H1 (cell line): Measurements from ENCODE around the gene ERP44. TPM values are rescaled to one million over a fixed set of nuclear protein-coding genes. Genes with fewer than 3 reads are reported as not detected.

Experiments used
- CTCF ChIA-PET: fragments of 300-600 bp; sonication (Branson Sonifier 250); formaldehyde crosslinking; loops from one replicate; lab custom pipeline; 2021; ENCODE audit not compliant: partially characterized antibody; lab: Charles Lee
- POLR2A ChIA-PET: fragments of 300-600 bp; sonication (Branson Sonifier 250); formaldehyde crosslinking; loops from one replicate; lab custom pipeline; 2021; ENCODE audit warnings: inconsistent platforms; ENCODE audit not compliant: partially characterized antibody; lab: Charles Lee
- DNase-seq, 2 experiments: peaks; one replicate each; pipeline versions ENCODE4 v3.0.0 to v3.0.0-alpha.2; 2010 to 2022; ENCODE audit warnings: low spot score in 2 of 2, low read depth in 1 of 2, mixed read lengths in 1 of 2
- FAIRE-seq: peaks from 2 replicates; lab custom pipeline; 2011; peaks lifted over from hg19 to GRCh38; lab: Jason Lieb, UNC
- H2AFZ ChIP-seq: 2 replicates; pipeline ENCODE4 v1.8.1; 2012; ENCODE audit warnings: low read length, inconsistent platforms
- H2AK5ac ChIP-seq: 2 replicates; pipeline ENCODE4 v1.6.1; 2013; ENCODE audit warnings: low read depth, low read length
- H2BK120ac ChIP-seq: replicated peaks from 2 replicates; pipeline ENCODE3; 2013; ENCODE audit warnings: low read depth, low read length, inconsistent platforms
- H2BK12ac ChIP-seq: 2 replicates; pipeline ENCODE4 v1.6.1; 2013; ENCODE audit warnings: low read depth, low read length
- H2BK15ac ChIP-seq: 2 replicates; pipeline ENCODE4 v1.6.1; 2013; ENCODE audit warnings: low read length
- H2BK20ac ChIP-seq: 2 replicates; pipeline ENCODE4 v1.6.1; 2013; ENCODE audit warnings: low read length
- H2BK5ac ChIP-seq: 2 replicates; pipeline ENCODE4 v1.6.1; 2013; ENCODE audit warnings: low read depth, low read length
- H3K14ac ChIP-seq: 2 replicates; pipeline ENCODE4 v1.6.1; 2013; ENCODE audit warnings: inconsistent platforms; ENCODE audit not compliant: insufficient read length
- H3K18ac ChIP-seq: 2 replicates; pipeline ENCODE4 v1.6.1; 2013; ENCODE audit warnings: low read length; ENCODE audit errors: extremely low read depth
- H3K23ac ChIP-seq: 2 replicates; pipeline ENCODE4 v1.6.1; 2013; ENCODE audit warnings: inconsistent platforms; ENCODE audit not compliant: insufficient read length
- H3K23me2 ChIP-seq: 2 replicates; pipeline ENCODE4 v1.6.1; 2013; ENCODE audit warnings: low read depth, low read length
- H3K27ac ChIP-seq: 2 replicates; pipeline ENCODE4 v1.6.1; 2011; ENCODE audit warnings: low read depth, low read length, inconsistent platforms
- H3K27me3 ChIP-seq, 4 experiments: replicated peaks in 1 of 4; 1 replicate in 1 of 4; 2 replicates in 3 of 4; pipeline versions ENCODE4 v1.6.1 to v1.8.1; 2011 to 2013; ENCODE audit warnings: low read length in 3 of 4, mild to moderate bottlenecking in 3 of 4, inconsistent platforms in 2 of 4, mixed read lengths in 2 of 4, moderate library complexity in 1 of 4; ENCODE audit not compliant: control insufficient read depth in 3 of 4, insufficient read depth in 3 of 4; ENCODE audit errors: extremely low read depth in 1 of 4
- H3K36me3 ChIP-seq, 4 experiments: 2 replicates each; pipeline versions ENCODE4 v1.6.1 to v1.8.1; 2011 to 2013; ENCODE audit warnings: mild to moderate bottlenecking in 4 of 4, low read length in 3 of 4, moderate library complexity in 2 of 4, control low read depth in 1 of 4, inconsistent platforms in 1 of 4; ENCODE audit not compliant: insufficient read depth in 4 of 4, control insufficient read depth in 2 of 4
- H3K4ac ChIP-seq: replicated peaks from 2 replicates; pipeline ENCODE3; 2013; ENCODE audit warnings: low read length, low read depth, mixed read lengths, inconsistent platforms; ENCODE audit not compliant: insufficient read length
- H3K4me1 ChIP-seq, 4 experiments: replicated peaks in 1 of 4; 1 replicate in 1 of 4; 2 replicates in 3 of 4; pipeline versions ENCODE4 v1.6.1 to v1.8.1; 2011 to 2013; ENCODE audit warnings: low read length in 3 of 4, inconsistent platforms in 2 of 4, mixed read lengths in 1 of 4; ENCODE audit not compliant: insufficient read depth in 4 of 4, control insufficient read depth in 3 of 4
- H3K4me2 ChIP-seq, 2 experiments: 2 replicates each; pipeline versions ENCODE4 v1.6.1 to v1.8.1; 2011 to 2013; ENCODE audit warnings: low read depth in 2 of 2, low read length in 2 of 2, control low read depth in 1 of 2, inconsistent platforms in 1 of 2, mild to moderate bottlenecking in 1 of 2; ENCODE audit not compliant: insufficient read depth in 1 of 2
- H3K4me3 ChIP-seq, 4 experiments: fragments of 200-600, 300-600 bp in 1 of 4; sonication (generic), shearing (Covaris generic), sonication (Bioruptor Twin) in 1 of 4; 2 replicates each; pipeline versions ENCODE4 v1.5.1 to v1.8.1; 2011 to 2016; ENCODE audit warnings: low read length in 4 of 4, low read depth in 3 of 4, control low read depth in 2 of 4, inconsistent platforms in 2 of 4, mild to moderate bottlenecking in 2 of 4, mixed read lengths in 1 of 4, moderate library complexity in 1 of 4; ENCODE audit not compliant: insufficient read depth in 2 of 4; ENCODE audit errors: extremely low read depth in 1 of 4
- H3K56ac ChIP-seq: replicated peaks from 2 replicates; pipeline ENCODE3; 2013; ENCODE audit warnings: low read depth, mild to moderate bottlenecking, mixed read lengths, low read length, inconsistent platforms; ENCODE audit not compliant: insufficient read length
- H3K79me1 ChIP-seq: 2 replicates; pipeline ENCODE4 v1.6.1; 2013; ENCODE audit warnings: low read depth, low read length, control low read depth
- H3K79me2 ChIP-seq, 2 experiments: 2 replicates each; pipeline versions ENCODE4 v1.6.1 to v1.8.1; 2012 to 2013; ENCODE audit warnings: low read length in 2 of 2, mild to moderate bottlenecking in 2 of 2, inconsistent platforms in 1 of 2; ENCODE audit not compliant: insufficient read depth in 2 of 2, control insufficient read depth in 1 of 2
- H3K9ac ChIP-seq, 4 experiments: replicated peaks in 1 of 4; 1 replicate in 1 of 4; 2 replicates in 3 of 4; pipeline versions ENCODE4 v1.6.1 to v1.8.1; 2011 to 2013; ENCODE audit warnings: low read depth in 3 of 4, low read length in 3 of 4, control low read depth in 2 of 4, mild to moderate bottlenecking in 2 of 4, moderate library complexity in 2 of 4, inconsistent platforms in 1 of 4; ENCODE audit errors: extremely low read depth in 1 of 4
- H3K9me3 ChIP-seq, 2 experiments: 2 replicates each; pipeline versions ENCODE4 v1.6.1 to v1.8.1; 2012 to 2013; ENCODE audit warnings: mild to moderate bottlenecking in 2 of 2, moderate library complexity in 2 of 2, control low read depth in 1 of 2, inconsistent platforms in 1 of 2, low read depth in 1 of 2, low read length in 1 of 2, mixed read lengths in 1 of 2; ENCODE audit not compliant: insufficient read depth in 2 of 2
- H4K20me1 ChIP-seq, 2 experiments: replicated peaks in 1 of 2; 2 replicates each; pipeline versions ENCODE3 to v1.8.1; 2011 to 2013; ENCODE audit warnings: inconsistent platforms in 2 of 2, low read length in 2 of 2, mild to moderate bottlenecking in 1 of 2; ENCODE audit not compliant: insufficient read depth in 2 of 2, control insufficient read depth in 1 of 2
- H4K5ac ChIP-seq: 2 replicates; pipeline ENCODE4 v1.6.1; 2013; ENCODE audit warnings: low read length, low read depth, mixed read lengths, inconsistent platforms; ENCODE audit not compliant: insufficient read length
- H4K8ac ChIP-seq: 2 replicates; pipeline ENCODE4 v1.8.0; 2013; ENCODE audit warnings: mild to moderate bottlenecking, moderate library complexity, low read length, inconsistent platforms; ENCODE audit not compliant: insufficient read depth; ENCODE audit errors: extremely low read depth
- H4K91ac ChIP-seq: replicated peaks from 2 replicates; pipeline ENCODE3; 2013; ENCODE audit warnings: low read length, mixed read lengths, inconsistent platforms; ENCODE audit not compliant: insufficient read length
- E2F6 ChIP-seq: IDR thresholded peaks from 2 replicates; pipeline ENCODE4 v1.6.1; 2012; ENCODE audit warnings: inconsistent platforms
- POLR2A ChIP-seq, 2 experiments: IDR thresholded peaks; 1 replicate in 1 of 2; 2 replicates in 1 of 2; pipeline ENCODE4 v1.6.1; 2011; ENCODE audit warnings: low read depth in 2 of 2, low read length in 2 of 2, mild to moderate bottlenecking in 2 of 2; ENCODE audit errors: control extremely low read depth in 1 of 2
- WGBS, 2 experiments: shearing (Covaris generic) in 1 of 2; methylation state at CpG; one replicate each; pipeline versions ENCODE4 v1.1.6 to v1.1.7; 2013 to 2015; ENCODE audit warnings: low lambda C conversion rate in 2 of 2, mixed read lengths in 2 of 2, inconsistent platforms in 1 of 2, low coverage in 1 of 2, missing lambda C conversion rate in 1 of 2; ENCODE audit not compliant: insufficient replicate concordance in 2 of 2, insufficient coverage in 1 of 2, insufficient read length in 1 of 2; ENCODE audit errors: extremely low coverage in 1 of 2, missing lambda C conversion rate in 1 of 2; 5-methylcytosine and 5-hydroxymethylcytosine counted together
- polyA plus RNA-seq, 7 experiments: library from polyadenylated mRNA; depleted of rRNA in 3 of 7; stranded (reverse) in 5 of 7; unstranded in 2 of 7; fragments of >200 nt in 5 of 7; fragments of 200-250 nt in 2 of 7; gene quantifications; 1 replicate in 5 of 7; 2 replicates in 1 of 7; 4 replicates in 1 of 7; pipeline versions ENCODE4 v1.2.1 to v1.2.3, GENCODE V29; 2011 to 2013; ENCODE audit warnings: missing spikeins in 2 of 7, mixed read lengths in 2 of 7
- total RNA-seq: library from RNA; stranded (reverse); fragmentation: NEBNext Ultra II Directional; extraction: Animal tissue kit (Norgen Biotek cat#: 25700); gene quantifications from 2 replicates; pipeline ENCODE4 v1.2.1, GENCODE V29; 2021

ERP44 gene
- total and polyA plus RNA-seq, 2 of the 8 experiments (the other 6 are each of a cell fraction or from before 2014, with no cell fraction given): 5.7 to 15.6 TPM

GRCh38 chr9:100106616-100107015 lies 7.8 kb upstream of the ERP44 start:
- Histone ChIP-seq H3K18ac (no peak overlapping the region), H3K23ac (no peak overlapping the region), H3K79me2 (no peaks in the 10 kb centered on the region), H3K4me2 (no peak overlapping the region), H3K4ac (no peak overlapping the region), H3K36me3 (peaks cover 0 to 13% (median 7%) of the 10 kb centered on the region in 4 experiments; a peak in 5 of 8 replicates), H3K4me1 (peaks cover 0 to 2% (median 0%) of the 10 kb centered on the region in 4 experiments; a peak in 1 of 7 replicates), H3K4me3 (no peak overlapping the region), H4K91ac (no peak overlapping the region), H3K56ac (no peak overlapping the region), H2BK12ac (no peak overlapping the region), H4K5ac (no peak overlapping the region), H3K27me3 (no peaks in the 10 kb centered on the region), H3K14ac (no peak overlapping the region), H3K27ac (no peak overlapping the region), H4K20me1 (no peaks in the 10 kb centered on the region), H2BK15ac (no peak overlapping the region), H3K23me2 (no peaks in the 10 kb centered on the region), H2BK20ac (no peak overlapping the region), H2AFZ (no peak overlapping the region), H2AK5ac (no peak overlapping the region), H4K8ac (no peak overlapping the region), H3K79me1 (no peaks in the 10 kb centered on the region), H2BK120ac (no peak overlapping the region), H2BK5ac (no peak overlapping the region), H3K9ac (no peak overlapping the region), H3K9me3 (no peaks in the 10 kb centered on the region)
- CTCF ChIA-PET: no interaction called here
- DNase-seq: no peak
- 82% methylated on average over 2 of the region's 2 CpGs; no CpG with 5 or more reads in 1 of the 2 experiments for WGBS, 2 experiments
- TF ChIP-seq E2F6 (no peak), POLR2A (IDR thresholded peaks at IDR 0.05; ENCODE audit: control extremely low read depth in 1 of 2, low read depth in 2 of 2, low read length in 2 of 2) (no peak)
- FAIRE-seq: no peak
- POLR2A ChIA-PET: no interaction called here
